Keratinocyte (primary cell): ENCODE results near the gene TRPM2.

Source experiments
- CTCF ChIP-seq, 3 experiments: IDR thresholded peaks in 1 of 3; conservative IDR thresholded peaks in 1 of 3; optimal IDR thresholded peaks in 1 of 3; 2 replicates in 2 of 3; 3 replicates in 1 of 3; pipeline versions ENCODE3 to v1.5.1; 2011; ENCODE audit warnings: low read length in 3 of 3, mild to moderate bottlenecking in 3 of 3, moderate library complexity in 2 of 3, control low read depth in 1 of 3, inconsistent platforms in 1 of 3; ENCODE audit not compliant: insufficient read depth in 2 of 3; ENCODE audit errors: extremely low read depth in 1 of 3
- EZH2 ChIP-seq: IDR thresholded peaks from one replicate; pipeline ENCODE4 v1.6.1; 2012; ENCODE audit warnings: inconsistent platforms, mild to moderate bottlenecking, low read length, moderate library complexity

- TF ChIP-seq CTCF (optimal IDR thresholded peaks at IDR 0.05 in 1 of 3, IDR thresholded peaks at IDR 0.05 in 1 of 3, conservative IDR thresholded peaks at IDR 0.05 in 1 of 3; ENCODE audit: extremely low read depth in 1 of 3, insufficient read depth in 2 of 3, low read length in 3 of 3) (no peak), EZH2 (no peak)
Measured at GRCh38 chr21:44312716-44313115, 40.7 kb upstream of the TRPM2 start.
